Renal pelvis (tissue), 4 donors: ENCODE measurements around the gene ARHGAP24. TPM values are rescaled to one million over a fixed set of nuclear protein-coding genes. Genes with fewer than 3 reads are reported as not detected.
A peak's percentile ranks its signal among the peaks of the same experiment; 100 is the strongest.
"Not testable (repeated sequence)": the region's sequence is repeated elsewhere in the genome, so short reads cannot be mapped to it uniquely, and the experiment has no call there.

ENCODE experiments used
- DNase-seq: peaks from one replicate; pipeline ENCODE4 v3.0.0-alpha.2; 2013
- polyA plus RNA-seq, 3 donors: library from polyadenylated mRNA; unstranded; fragments of 120-200 nt; gene quantifications; one replicate each; pipeline ENCODE4 v1.2.1, GENCODE V29; 2013; ENCODE audit not compliant: insufficient read length in 3 of 3

The ARHGAP24 gene
- polyA plus RNA-seq, 3 donors = 105 to 139 (median 106) TPM

DNA sequence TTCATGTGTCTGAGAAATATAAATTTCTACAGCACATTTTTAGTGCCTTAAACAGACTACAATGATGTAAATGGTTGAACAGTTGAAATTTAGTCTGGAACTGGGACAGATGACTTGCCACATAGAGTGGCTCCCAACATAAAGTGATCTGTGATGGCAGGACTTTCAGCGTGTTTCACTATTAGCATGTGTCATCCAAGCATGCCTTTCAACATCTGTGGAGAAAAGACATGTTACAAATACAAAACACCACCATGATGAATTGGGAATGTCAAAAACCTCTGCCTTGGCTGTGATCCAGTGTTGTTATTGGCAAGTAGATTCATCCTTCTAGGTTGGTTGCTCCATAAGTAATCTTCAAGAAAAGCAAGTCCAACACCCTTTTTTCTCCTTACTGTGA, 536.2 kb downstream of the ARHGAP24 start:
- DNase-seq = no peak

GRCh38 chr4:86013621-86014020, 538.7 kb downstream of the ARHGAP24 start:
- DNase-seq = no peak

- DNase-seq = no peak
Observed at GRCh38 chr4:86014599-86014998, 539.6 kb downstream of the ARHGAP24 start.

DNA sequence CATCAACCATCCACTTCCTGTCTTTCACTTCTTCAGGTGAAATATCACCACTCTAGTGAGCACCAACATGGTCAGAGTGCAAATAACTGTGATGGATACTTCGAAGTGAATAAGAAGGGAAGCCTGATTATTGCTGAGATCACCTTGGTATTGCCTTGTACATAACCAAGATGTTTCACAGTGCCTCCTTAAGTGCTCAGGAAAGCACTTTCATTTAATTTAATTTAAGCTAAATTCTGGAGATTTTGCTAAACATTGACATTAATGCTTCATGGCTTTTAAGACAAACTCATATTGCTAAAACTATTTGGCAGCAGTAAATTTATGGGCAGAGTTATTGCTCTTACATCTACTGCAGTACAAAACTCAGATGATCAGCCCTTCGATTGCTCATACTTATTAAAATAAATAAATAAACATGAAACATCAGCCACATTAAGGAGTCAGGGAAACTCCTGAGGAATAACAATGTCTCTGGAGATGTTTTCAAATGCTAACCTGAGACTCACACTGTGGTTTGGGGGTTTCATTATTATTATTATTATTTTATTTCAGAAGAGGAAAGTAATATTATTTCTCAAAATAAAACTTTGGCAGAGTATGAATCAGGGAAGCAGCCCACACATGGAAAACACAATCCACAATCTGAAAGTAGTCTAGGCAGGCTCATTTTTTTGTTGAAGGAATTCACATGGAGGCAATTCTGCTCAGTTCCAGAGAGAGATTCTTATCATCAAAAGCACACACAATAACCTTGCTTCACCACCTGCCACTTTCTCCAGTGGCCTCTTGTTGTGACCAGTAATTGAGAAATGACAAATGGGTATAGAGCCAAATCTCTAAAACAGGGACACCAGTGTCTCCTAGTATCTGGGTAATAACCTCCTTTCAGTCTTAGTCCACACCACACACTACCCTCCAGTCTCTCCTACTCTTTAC, 540.7 kb downstream of the ARHGAP24 start:
- no peak for DNase-seq

GRCh38 chr4:86019362-86019761, 544.4 kb downstream of the ARHGAP24 start:
- DNase-seq = no peak

DNA sequence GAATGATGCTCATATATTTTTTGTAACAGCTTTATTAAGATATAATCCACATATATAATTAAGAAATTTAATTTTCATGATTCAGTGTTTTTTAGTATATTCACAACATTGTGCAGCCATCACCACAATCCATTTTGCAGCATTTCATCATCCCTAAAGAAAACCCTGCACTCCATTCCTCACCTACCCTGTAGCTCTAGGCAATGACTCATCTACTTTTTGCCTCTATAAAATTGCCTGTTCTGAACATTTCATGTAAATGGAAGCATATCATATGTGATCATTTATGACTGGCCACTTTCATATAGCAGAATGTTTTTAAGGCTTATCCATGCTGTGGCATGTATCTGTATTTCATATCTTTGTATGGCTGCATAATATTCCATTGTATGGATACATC, 545.0 kb downstream of the ARHGAP24 start:
- DNase-seq = no peak

GRCh38 chr4:86021671-86022070, 546.7 kb downstream of the ARHGAP24 start:
- DNase-seq = not testable (repeated sequence)

- no peak for DNase-seq
Observed at GRCh38 chr4:86026720-86027119, 551.8 kb downstream of the ARHGAP24 start.

GRCh38 chr4:86031927-86032326, 557.0 kb downstream of the ARHGAP24 start:
- no peak for DNase-seq

- no peak for DNase-seq
Observed at GRCh38 chr4:86032476-86033022, 557.6 kb downstream of the ARHGAP24 start.

DNA sequence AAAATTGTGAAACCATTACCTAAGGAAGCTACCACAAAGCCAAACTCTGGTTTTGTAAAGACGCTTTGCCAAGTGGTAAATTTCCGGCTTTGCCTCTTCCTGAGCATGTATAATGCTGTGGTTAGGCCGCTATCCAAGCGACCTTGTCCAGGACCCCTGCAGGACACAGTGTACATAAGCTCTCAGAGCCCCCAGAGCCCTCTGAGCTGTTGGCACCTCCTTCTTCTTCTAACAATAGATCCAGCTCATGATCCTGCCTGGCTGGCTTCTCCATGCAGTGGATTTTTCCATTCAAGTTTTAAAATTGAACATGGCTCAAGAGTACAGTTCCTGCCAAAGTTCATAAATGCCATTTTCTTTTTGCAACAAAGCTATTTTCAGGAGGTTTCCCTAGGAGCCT, 558.2 kb downstream of the ARHGAP24 start:
- DNase-seq = no peak

DNA sequence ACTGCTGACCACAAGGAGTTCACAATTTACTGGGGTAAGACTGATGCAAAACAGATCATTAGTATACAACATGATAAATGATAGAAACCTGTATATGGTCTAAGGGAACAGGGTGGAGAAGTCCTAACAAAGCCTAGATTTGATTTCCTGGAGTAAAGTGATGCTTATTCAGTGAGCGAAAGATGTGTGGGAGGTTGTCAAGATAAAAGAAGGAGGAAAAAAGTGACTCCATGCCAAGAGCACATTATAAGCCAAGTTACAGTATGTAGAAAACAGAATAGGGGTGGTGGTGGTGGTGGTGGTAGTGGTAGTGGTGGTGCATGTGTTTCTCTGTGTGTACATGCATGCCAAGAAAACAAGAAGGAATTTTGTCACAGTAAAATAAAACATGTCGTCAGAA, 559.7 kb downstream of the ARHGAP24 start:
- no peak for DNase-seq

DNA sequence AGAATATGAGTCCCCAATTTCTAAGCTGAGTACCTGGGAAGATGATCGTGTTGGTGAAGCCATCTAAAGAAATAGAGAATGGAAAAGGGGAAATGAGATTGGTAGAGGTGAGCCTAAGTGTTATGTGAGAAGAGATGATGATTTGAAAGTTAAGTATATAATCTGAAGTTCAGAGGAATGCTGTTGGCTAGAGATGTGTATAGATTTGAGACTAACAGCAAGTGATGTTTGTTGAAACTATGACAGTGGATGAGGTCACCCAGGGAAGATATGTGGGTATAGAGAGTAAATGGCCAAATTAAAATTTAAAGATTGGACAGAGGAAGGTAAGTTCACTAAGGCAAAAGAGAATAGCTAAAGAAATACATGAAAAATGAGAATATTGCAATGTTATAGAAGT, 560.7 kb downstream of the ARHGAP24 start:
- no peak for DNase-seq

- no peak for DNase-seq
Observed at GRCh38 chr4:86036736-86037135, 561.8 kb downstream of the ARHGAP24 start.

DNA sequence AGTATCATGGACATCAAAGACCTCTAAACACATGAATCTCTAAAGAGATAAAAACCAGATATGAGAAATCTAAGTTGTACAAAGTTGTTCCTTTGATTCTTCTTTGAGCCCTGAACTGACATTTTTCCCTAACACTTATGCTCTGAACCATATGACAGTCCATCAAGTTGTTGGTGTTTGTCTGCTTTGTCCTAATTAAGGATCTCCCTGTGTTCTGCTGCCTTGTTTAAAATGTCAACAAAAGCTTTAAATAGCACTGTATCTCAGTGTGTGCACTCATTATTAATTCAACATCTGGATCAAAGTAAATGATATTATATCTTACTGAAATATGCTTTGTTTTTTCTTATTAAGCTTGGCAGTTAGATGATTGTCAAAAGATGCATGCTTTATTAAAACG, 563.1 kb downstream of the ARHGAP24 start:
- DNase-seq = no peak

DNA sequence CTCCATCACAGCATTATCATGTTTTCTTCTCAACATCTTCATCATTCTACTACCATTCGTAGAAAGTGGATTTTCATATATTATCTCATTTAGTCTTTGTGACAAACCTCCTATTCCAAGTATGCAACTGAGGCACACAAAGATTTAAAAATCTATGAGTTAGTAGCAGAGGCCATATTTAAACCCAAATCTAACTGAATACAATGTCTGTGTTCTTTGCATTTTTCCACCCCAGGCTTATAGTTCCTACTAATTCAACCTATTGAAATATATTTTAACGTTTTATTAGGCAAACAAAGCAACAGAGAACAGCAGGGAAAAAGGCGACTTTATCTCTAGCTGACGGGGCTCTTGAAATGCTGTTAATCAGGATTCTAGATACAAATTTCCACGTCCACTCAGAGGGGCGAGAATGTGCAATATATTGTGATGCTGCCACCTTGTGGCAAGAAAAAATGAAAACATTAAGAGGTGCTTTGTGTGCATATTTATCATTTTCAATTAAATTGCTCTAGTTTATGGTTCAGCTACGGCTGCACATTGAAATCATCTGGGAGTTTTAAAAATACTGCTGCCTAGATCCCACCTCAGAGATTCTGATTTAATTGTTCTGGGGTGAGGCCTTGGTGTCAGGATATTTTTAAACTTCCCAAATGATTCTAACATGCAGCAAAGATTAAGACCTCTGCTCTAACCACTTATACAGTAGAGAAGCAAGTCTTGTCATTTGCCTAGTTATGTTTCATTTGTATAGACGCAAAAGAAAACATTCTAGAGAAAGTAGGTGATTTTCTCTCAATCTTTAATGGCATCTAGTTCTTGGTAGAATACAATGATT, 569.0 kb downstream of the ARHGAP24 start:
- DNase-seq = peak; percentile 67

DNA sequence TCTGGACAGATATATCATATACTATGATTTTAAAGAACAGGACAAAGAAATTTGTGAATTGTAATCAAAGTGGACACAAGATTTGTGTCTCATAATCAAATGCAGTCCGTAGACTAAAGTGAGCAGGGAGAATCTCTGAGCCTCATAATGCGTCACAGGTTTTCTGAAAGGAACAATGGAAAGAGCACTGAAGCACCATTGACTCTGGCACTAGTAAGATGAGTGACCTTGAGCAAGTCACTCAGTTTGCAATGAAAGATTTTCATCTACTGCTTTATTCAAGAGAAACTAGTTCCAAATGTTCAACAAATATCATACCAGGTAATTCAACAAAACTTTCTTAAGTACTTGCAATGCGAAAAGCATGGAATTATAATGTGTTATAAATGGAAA, 569.6 kb downstream of the ARHGAP24 start:
- DNase-seq = no peak

DNA sequence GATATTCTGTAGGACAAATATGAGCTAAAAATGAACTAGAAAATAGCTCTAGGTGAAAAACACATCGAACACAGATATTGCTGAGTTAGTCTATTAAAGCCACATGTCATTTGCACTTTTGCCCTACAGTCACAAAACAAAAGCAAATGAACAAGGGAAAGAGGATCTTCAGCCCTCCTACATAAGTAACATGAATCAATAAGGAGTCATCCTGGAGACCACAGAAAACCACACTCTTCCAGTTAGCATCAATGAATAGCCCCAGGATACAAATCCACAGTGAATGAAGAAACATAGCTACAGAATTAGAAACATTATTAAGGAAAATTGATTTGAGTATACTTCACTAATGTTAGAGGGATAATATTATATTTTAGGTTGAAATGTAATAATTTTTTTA, 573.5 kb downstream of the ARHGAP24 start:
- no peak for DNase-seq

DNA sequence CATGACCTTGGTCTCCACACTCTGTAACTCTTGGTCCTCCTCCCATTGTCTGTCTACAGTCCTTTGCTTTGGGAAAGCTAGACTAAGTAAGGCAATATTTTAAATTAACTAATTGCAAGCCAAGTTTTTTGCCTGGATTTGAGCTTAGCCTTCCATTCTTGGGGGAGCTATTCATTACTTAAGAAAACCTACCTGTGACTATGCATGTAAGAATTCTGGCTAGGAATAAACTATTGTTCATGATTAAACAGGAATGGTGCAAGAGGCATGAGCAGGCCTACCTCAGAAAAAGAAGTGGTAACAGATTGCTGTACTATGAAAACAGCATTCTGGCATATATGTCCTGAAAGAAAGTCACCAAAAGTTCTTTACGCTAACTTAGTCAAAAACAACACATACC, 575.5 kb downstream of the ARHGAP24 start:
- no peak for DNase-seq
